Fibroblast of peridontal ligament (primary cell): ENCODE results near the gene ABHD11.
"Not testable (repeated sequence)": the region's sequence is repeated elsewhere in the genome, so short reads cannot be mapped to it uniquely, and the experiment has no call there.

Experiments
- DNase-seq: peaks from one replicate; pipeline ENCODE4 v3.0.0-alpha.2; 2010; ENCODE audit errors: extremely low read depth

Gene ABHD11

DNA sequence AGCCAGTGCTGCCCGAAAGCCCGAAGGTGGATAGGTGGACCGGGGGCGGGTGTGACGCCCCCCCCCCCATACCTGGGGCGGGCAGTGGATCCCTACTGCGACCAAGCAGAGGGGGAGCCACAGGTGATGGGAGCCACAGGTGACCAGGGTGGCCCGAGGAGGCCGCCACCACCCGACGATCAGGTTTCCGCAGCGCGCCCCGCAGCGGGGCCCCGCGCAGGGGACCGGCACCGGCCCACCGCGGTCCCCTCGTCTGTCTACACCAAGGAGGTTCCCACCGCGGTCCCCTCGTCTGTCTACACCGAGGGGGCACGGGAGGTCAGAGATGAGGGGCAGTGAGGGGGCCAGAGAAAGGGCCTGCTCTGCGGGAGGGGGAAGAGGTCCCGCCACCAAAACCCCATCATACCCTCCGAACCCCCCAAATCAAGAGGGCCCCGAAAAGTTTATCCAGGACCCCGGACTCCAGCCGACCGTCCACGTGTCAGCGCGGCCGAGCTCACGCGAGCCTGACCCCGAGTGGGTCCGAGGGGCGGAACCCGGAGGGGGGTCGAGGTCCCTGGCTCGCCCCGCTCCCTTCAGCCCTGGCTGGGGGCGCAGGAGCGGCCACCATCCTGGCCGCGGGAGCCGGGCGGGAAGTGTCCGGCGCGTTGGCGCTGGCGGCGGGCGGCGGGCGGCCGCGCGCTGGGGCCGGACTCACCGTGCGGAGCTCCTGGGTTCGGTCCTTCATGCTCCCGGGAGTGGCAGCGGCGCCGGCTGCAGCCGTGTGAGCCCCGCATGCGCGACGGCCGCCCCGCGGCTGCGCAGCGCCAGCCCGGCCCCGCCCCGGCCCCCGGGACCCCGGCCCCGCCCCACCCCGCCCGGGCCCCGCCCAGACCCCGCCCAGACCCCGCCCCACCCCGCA is 19.4 kb downstream of the ABHD11 start, which contains the start of gene STX1A:
STX1A (minus strand) TSS at position 765 of the 901 bp plus-strand sequence; CDS start at position 727, 38 bp downstream.
- peak; percentile 45 for DNase-seq

DNA sequence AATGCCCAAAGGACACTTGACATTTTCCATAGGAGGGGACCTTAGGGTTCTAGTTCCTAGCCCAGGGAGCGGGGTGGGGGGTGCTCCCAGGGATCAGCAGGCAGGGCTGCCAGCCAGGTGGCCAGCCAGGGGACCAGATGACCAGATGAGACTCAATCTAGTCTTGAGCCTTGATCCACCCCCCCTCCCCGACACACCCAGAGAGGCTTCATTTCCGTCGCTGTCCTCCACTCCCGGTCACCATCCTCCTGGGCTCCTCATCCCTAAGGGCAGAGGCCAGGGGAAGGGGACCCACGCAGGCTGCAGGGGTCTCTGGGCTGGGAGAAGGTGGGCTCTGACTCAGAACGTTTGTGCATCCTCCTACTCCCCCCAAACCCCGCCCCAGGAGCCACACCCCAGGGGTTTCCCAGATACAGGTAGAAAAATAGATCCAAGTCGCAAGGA is 20.1 kb downstream of the ABHD11 start:
- DNase-seq, result no peak

DNA sequence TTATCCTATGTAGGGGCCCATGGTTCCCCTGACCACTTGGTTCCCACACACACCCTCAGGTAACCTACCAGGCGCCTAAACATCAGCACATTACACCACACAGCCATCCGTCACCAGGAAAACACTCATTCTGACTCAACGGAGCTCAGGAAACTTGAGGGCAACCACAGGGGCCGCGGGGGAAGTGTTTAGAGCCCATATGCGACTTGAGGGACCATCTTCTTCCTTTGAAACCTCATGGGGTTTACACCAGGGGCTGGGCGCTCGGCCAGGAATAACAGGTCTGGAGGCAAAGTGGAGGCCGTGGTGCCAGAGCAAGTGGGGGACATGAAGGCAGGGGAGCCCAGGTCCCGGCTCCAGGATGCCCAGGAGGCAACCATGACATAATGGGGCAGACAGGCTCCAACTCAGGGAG is 20.6 kb downstream of the ABHD11 start:
- peak; percentile 62 for DNase-seq

DNA sequence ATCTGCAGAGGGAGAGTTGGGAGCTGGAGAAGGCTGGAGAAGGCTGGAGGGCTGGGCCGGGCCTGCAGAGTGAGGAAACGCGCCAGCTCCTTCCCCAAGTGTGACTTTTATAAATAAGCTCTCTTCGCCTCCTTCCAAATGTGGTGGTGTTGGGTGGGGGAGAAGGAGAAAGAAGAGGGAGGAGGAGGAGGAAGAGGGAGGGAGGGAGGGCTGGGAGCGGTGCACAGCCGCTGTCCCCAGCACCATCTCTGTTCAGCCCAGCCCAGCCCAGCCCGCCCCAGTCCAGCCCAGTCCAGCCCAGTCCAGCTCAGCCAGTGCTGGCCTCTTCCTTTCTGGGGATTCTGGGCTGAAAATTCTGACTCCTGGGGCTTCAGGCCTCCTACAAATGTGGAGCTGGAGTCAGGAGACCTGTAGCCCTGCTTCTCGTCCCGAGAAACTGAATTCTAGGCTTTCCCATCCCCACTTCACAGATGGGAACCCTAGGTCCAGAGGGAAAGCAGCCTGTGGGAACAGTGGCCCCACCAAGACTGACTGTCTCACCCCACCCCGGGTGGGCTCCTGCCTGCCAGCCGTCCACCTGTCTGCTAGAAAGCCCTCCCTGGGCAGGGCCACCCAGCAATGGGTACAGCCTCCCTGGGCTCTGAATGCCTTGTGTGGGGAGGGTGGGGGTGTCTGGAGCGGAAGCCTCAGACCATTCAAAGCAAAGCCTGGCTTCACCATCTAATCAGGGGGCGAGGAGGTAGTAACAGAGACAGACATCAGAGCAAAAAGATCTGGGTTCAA is 21.4 kb downstream of the ABHD11 start:
- peak; percentile 34 for DNase-seq

DNA sequence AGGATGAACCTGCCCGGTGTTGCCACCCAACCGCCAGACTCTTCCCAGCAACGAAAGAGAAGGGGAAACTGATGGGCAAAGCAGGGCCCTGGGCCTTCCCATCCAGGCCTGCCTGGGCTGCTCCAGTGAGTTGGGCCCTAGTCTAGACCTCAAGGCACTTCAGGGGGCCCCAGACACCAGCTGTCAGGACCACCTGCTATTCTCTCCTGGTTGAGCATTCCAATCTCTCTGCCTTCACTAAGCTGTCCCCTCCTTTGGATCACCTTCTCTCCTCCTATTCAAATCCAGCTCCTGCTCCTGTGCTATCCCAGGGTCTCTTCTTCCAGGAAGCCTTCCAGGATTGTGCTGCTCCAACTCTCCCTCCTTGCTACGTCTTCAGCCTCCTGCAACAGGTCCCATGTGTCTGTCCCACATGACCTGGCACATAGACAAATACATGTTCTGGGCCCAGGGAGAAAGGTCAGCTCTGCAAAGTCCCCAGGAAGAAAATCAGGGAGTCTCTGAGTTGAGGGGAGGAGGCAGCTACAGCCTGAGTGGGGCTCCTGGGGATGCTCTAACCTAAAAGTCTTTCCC is 22.2 kb downstream of the ABHD11 start:
- no peak for DNase-seq

DNA sequence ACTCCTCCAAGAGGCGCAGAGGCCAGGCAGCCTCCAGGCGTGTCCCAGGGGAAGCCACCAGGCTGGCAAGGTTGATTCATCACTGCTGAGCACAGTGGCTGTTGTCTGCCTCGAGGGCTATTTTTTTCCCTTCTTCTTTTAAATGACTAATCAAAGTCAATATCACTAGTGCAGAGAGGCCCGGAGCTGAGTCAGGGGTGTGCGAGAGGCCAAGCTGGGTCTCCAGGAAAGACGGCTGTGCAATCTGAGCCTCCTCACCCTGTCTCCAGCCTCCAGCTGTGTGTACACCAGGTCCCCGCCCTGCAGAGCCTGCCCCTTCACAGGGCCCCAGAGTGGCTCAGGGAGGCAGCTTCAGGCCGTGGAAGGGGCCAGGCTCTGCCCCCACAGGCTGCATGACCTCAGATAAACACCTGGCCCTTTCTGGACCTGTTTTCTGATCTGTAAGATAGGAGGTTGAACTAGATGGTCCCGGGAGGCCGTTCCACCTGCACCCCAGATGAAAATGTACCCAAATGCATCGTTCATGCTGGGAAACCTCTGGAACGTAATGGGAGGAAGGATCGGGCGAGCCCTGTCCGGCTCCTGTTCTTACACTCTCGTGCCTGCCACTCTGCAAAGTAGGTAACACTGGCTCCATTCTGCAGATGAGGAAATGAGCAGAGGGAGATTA is 22.8 kb downstream of the ABHD11 start:
- peak; percentile 93 for DNase-seq

DNA sequence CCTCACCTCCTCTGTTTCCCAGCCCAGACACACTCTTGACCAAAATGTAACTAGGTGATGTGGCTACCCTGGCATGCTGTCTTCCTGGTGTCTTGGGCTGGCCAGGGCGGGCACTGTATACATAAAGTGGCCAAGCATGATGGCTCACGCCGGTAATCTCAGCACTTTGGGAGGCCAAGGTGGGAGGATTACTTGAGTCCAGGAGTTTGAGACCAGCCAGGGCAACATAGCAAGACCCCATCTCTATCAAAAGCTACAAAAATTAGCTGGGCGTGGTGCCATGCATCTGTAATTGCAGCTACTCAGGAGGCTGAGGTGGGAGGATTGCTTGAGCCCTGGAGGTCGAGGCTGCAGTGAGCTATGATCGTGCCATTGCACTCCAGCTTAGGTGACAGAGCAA is 25.3 kb downstream of the ABHD11 start:
- not testable (repeated sequence) for DNase-seq

DNA sequence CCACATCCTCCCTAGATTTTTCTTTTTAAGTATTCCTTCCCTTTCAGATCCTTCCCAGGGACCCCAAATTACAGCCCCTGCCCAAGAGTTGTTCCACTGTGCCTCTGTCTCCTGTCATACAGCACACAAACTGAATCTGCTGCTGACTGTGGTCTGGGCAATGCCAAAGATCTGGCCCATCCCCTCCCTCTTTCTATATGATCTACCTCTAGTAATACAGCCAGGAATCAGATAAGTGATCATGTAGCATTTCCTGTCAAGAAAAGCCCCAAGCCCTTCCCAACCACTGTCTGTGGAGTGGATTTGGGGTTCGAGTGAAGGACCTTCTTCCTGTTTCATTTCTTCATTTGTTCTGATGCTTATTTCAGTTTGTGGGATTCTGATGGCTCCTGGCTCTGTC is 25.8 kb downstream of the ABHD11 start:
- no peak for DNase-seq

DNA sequence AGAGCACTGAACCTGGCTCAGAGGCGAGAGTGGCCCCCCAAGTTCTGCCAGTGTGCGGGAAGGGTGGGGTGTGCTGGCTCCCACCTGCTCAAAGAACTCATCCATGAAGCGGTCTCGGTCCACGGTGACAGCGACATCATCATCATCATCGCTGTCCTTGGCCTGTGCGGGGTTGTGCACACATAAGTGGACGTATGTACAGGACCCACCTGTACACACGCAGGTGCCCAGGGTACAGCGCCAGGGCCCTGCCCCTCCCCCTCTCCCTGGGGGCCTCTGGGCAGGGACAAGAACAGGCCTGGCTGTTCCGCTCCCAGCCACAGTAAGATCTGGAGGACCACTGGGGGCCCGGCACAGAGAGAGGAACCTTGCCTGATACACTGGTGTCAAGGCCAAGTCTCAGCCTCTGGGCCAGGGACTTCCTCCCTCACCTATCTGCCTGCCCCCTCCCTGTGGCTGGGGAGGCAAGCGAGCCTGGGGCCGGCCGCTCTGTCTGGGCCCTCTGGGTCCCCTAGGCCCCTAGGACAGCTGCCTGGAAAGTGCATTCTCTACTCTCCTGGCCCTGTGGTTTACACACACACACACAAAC is 29.5 kb downstream of the ABHD11 start:
- DNase-seq, result no peak

DNA sequence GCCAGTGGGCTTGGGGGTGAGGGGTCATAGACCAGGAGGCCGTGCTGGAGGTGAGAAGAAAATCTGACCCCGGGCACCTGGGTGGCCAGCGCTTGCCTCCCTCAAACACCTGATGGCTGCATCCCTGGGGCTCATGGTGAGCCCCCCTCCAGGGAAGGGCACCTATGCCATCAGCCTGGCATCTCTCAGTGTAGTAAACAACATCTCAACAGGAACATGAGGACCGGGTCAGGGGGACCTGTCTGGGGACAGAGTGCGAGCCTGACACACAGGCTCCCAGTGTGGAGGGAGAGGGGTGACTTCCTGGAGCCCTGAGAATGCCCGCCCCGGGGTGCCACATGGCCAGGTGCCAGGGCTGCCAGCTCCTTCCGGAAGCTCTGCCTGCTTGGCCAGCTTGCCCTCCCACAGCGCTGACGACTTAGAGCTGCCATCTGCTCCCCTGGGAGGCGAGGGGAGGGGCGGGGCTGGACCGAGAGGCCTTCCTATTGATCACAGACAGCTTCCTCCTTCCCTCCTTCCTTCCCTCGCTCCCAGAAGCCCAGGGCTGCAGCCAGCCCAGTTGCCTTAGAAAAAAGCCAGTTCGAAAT is 31.5 kb downstream of the ABHD11 start:
- no peak for DNase-seq

DNA sequence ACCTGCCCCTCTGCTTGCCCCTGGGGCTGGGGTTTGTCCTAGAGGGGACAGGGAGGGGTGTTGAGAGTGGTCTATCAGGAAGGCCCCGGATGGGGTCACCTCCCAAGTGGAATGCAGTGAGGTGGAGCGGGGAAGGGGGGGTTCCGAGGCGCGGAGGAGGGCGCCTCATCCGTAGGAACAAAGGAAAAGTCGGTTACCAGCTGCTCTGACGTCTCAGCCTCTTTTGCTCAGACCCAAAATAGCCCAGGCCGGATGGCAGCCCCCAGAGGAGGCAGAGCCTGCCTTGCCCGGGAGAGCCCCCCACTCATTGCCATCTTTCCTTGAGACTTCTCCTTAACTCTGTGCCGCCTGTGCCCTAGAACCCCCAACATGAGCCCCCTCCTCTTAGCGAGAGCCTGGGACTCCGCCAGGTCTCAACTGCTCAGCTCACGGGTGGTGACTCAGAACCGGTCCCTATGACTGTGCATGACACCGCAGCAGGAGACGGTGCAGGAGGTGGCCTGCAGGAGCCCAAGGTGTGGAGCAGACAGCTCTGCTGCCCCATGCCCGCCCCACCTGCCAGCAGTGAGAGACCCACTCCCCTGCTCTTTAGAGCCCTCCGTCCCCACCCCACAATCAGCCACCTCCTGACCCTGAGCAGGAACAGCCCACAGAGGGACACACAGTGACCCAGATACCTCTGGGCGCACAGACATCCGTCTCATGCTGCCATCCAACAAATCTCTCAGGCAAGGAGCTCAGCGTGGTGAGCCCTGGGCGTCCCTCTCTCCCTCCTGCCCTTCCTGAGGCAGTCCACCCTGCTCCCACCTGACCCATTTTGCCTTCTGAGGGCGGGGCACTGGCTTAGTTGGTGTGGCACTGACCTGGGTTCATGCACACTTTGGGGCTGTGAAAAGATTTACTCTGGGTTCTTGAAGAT is 32.2 kb downstream of the ABHD11 start:
- no peak for DNase-seq

DNA sequence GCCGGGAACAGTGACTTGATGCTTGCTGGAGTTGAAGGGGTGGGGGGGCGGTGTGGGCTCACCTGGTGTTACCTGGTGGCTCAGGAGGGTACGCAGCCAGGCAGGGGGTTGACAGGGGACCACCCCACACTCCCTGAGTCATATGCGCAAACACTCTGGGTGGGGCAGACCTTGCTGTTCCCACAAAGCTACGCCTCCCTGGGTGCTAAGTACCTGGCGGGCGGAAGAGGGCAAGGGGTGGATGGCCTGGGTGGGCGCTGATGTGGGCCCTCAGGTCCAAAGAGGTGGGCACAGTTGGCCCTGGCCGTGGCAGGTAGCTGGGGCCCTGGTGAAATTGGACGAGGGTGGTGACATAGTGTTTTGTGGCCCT is 33.1 kb downstream of the ABHD11 start:
- DNase-seq, result no peak

DNA sequence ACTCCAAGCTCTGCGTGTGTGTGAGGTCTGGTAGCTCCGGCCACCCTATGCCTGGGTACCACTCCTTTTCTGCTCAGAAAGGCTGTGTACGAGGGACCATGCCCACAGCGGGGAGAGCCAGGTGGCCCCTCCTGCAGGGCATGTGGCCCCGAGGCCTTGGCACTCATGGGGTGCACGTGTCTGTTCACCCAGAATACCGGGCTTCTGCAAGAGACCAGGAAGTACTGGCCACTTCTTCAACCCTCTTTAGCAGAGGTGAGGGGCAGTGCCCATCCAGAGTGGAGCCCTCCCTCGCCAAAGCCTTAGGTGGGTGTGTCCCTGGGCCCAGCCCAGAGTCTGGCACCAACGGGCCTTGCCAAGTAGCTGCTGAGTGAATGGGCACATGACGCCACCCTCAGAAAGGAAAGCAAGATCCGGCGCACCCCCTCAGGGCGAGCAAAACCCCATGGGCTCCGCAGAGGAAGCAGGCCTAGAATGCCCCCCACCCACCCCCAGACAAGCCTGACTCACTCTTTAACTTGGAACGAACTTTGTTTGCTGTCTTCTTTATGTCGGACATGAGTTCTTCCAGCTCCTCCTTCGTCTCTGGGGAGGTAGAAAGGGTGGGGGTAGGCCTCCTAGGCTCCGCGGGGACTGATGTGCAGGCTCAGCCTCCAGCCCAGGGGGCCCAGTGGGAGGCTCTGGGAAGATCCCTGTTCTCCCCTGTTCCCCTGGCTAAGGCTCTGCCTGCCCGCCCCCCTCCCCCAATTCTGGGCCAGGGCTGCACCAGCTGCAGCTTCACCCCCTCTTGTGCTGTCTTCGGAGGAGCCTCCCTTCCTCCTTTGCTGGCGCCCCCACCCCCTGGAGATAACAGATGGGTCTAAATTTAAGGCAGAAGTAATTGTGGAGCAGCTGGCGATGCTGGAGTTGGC is 33.7 kb downstream of the ABHD11 start:
- peak; percentile 30 for DNase-seq

DNA sequence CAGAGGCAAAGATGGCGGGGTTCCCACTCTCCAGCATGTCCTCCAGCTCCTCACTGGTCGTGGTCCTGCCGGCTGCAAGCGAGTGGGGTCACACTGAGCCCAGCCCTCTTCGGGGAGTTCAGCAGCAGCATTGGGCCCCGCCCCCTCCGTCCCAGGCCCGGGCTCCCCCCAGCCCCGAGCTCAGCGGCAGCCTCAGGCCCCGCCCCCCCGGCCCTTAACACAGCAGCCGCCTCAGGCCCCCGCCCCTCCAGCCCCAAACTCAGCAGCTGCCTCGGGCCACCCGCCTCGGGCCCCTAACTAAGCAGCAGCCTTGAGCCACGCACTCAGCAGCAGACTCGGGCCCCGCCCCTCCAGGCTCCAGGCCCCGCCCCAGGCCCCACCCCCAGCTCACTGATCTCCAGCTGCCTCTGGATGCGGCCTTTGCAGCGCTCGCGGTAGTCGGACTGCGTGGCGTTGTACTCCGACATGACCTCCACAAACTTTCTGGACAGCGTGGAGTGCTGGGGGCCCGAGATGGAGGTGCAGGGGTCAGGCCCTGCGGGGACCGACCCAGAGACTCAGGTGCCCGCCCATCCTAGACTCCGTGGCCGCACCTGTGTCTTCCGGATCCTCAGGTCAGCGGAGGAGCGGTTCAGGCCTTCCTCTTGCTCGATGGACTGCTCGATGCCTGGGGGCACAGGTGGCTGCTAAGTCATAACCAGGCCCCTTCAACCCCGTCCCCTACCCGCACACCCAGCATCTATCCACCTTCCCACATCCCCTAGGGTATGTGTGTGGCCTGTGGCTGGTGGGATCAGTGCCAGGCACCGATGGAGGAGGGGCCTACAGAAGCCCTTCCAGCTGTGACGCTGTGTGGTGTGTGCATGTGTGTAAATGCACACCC is 34.6 kb downstream of the ABHD11 start:
- no peak for DNase-seq

DNA sequence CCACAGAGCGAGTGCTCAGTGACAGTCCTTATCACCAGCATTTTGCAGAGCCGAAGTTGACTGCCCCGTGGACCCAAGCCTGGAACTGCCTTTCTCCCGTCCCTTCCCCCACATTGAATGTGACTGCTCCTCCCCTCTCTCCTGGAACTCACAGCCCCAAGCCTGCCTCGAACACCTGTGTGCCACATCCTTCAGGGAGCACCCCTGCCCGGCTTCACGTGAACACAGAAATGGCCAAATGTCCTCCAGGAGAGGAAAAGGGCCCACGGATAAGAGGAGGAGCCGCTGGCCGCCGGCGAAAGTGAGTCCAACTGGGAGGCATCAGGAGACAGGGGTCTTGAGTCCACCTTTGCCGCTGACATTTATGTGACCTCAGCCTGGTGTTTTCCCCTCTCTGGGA is 35.4 kb downstream of the ABHD11 start:
- DNase-seq, result no peak

DNA sequence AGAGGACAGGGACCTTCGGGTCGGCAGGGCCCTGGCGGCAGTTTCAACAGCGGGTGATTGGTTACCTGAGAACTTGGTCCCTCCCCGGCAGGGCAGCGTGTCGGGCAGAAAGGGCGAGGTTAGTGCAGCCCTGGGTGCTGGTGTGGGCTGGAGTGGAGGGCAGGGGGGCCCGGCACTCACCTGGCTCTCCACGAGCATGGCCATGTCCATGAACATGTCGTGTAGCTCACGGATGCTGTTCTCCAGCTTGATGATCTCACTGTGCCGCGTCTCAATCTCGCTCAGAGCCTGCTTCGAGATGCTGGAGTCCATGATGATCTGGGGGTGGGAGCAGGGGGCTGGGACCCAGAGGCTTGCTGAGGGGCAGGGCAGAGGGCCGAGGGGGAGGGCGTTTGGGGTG is 35.9 kb downstream of the ABHD11 start:
- DNase-seq, result no peak

DNA sequence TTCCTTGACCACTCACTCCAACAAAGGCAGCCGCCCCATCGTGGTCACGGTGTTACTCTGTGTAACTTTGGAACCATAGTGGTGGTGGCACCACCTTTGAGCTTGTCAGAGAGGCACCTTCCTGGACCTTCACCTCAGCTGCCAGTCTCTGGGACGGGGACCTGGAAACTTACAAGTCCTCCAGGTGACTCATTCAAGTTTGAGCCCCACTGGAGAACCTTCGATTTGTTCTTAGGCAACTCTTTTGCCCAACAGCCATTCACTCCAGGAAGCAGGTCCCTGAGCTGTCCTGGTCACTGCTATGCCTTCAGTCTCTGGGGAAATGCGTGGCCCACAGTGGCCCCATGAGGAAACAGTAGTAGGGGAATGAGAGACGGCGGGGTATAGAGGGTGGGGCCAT is 36.4 kb downstream of the ABHD11 start:
- DNase-seq, result no peak
